ENCODE measurements around the gene HNRNPC. TPM values are rescaled to one million over a fixed set of nuclear protein-coding genes. Genes with fewer than 3 reads are reported as not detected.

HNRNPC gene
- total RNA-seq, 4 donors from 2014 or later: 356 to 544 (median 505) TPM

DNA sequence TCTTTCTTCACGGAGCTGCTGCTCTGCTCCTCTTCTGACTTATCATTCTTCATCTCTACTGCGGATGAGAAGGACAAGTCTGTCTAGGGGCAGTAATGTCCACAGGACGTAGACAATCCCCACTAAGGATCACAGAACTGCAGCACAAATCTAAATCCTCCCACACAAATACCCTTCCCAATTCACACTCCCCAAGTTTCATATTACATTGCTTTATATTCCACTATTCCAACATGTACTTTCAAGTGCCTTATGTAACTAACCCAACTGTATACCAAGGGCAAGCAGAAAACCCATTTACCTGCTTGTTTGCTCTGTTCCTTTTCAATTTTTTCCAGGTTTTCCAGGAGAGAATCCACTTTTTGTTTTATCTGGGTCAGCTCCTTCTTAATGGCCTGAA, 57.7 kb downstream of the HNRNPC start:
- Histone ChIP-seq H3K9me3 (no peaks in the 10 kb centered on the region), H3K4me1 (peaks cover 0 to 42% (median 4%) of the 10 kb centered on the region in 3 donors), H3K36me3 (peaks cover 20 to 90% of the 10 kb centered on the region in 2 donors), H3K27me3 (no peaks in the 10 kb centered on the region), H3K27ac (no peak overlapping the region), H3K4me3 (no peak overlapping the region)
- no peak for ATAC-seq
- WGBS, 2 donors (ENCODE audit: low coverage in 1 of 2): 63 to 71% methylated on average over 3 of the region's 3 CpGs
- TF ChIP-seq EP300 (IDR thresholded peaks at IDR 0.05) (no peak), POLR2A (IDR thresholded peaks at IDR 0.05) (no peak), POLR2AphosphoS5 (IDR thresholded peaks at IDR 0.05) (no peak)
- TF ChIP-seq, protein P1, sequence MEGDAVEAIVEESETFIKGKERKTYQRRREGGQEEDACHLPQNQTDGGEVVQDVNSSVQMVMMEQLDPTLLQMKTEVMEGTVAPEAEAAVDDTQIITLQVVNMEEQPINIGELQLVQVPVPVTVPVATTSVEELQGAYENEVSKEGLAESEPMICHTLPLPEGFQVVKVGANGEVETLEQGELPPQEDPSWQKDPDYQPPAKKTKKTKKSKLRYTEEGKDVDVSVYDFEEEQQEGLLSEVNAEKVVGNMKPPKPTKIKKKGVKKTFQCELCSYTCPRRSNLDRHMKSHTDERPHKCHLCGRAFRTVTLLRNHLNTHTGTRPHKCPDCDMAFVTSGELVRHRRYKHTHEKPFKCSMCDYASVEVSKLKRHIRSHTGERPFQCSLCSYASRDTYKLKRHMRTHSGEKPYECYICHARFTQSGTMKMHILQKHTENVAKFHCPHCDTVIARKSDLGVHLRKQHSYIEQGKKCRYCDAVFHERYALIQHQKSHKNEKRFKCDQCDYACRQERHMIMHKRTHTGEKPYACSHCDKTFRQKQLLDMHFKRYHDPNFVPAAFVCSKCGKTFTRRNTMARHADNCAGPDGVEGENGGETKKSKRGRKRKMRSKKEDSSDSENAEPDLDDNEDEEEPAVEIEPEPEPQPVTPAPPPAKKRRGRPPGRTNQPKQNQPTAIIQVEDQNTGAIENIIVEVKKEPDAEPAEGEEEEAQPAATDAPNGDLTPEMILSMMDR (IDR thresholded peaks at IDR 0.05): no peak

GRCh38 chr14:21210023-21210422, 59.2 kb downstream of the HNRNPC start:
- WGBS, 2 donors (ENCODE audit: low coverage in 1 of 2): 69% methylated on average over 1 of the region's 1 CpG; no CpG with 5 or more reads in 1 of the 2 donors
- Histone ChIP-seq H3K4me1 (peaks cover 0 to 34% (median 4%) of the 10 kb centered on the region in 3 donors), H3K27me3 (no peaks in the 10 kb centered on the region), H3K9me3 (no peaks in the 10 kb centered on the region), H3K36me3 (peaks cover 20 to 83% of the 10 kb centered on the region in 2 donors), H3K4me3 (no peak overlapping the region), H3K27ac (no peak overlapping the region)
- TF ChIP-seq POLR2AphosphoS5 (IDR thresholded peaks at IDR 0.05) (no peak), EP300 (IDR thresholded peaks at IDR 0.05) (no peak), POLR2A (IDR thresholded peaks at IDR 0.05) (no peak)
- TF ChIP-seq, protein P1 (IDR thresholded peaks at IDR 0.05): no peak
- no peak for ATAC-seq

GRCh38 chr14:21209185-21209584, 60.1 kb downstream of the HNRNPC start:
- H3K9me3 ChIP-seq: no peaks in the 10 kb centered on the region
- 90 to 100% methylated on average over 1 of the region's 1 CpG for WGBS, 2 donors (ENCODE audit: low coverage in 1 of 2)
- no peaks in the 10 kb centered on the region for H3K27me3 ChIP-seq
- H3K4me3 ChIP-seq: no peak overlapping the region
- ATAC-seq: no peak
- H3K36me3 ChIP-seq: peaks cover 20 to 83% of the 10 kb centered on the region in 2 donors
- peaks cover 0 to 26% (median 4%) of the 10 kb centered on the region in 3 donors for H3K4me1 ChIP-seq
- H3K27ac ChIP-seq: no peak overlapping the region
- TF ChIP-seq, protein P1 (IDR thresholded peaks at IDR 0.05): no peak
- no peak for TF ChIP-seq POLR2AphosphoS5 (IDR thresholded peaks at IDR 0.05)

- Histone ChIP-seq H3K4me1 (peaks cover 0 to 19% (median 0%) of the 10 kb centered on the region in 3 donors), H3K27me3 (no peaks in the 10 kb centered on the region), H3K36me3 (peaks cover 20 to 86% of the 10 kb centered on the region in 2 donors), H3K9me3 (no peaks in the 10 kb centered on the region), H3K4me3 (no peak overlapping the region), H3K27ac (no peak overlapping the region)
- WGBS, 2 donors (ENCODE audit: low coverage in 1 of 2): 100% methylated on average over 2 of the region's 4 CpGs
- TF ChIP-seq, protein P1 (IDR thresholded peaks at IDR 0.05): no peak
- TF ChIP-seq POLR2AphosphoS5 (IDR thresholded peaks at IDR 0.05) (no peak), POLR2A (IDR thresholded peaks at IDR 0.05) (no peak), EP300 (IDR thresholded peaks at IDR 0.05) (no peak)
- no peak for ATAC-seq
Observed at GRCh38 chr14:21208554-21208953, 60.7 kb downstream of the HNRNPC start.

All from gastroesophageal sphincter (tissue), 4 donors.